ENCODE results near the gene NUB1. TPM values are rescaled to one million over a fixed set of nuclear protein-coding genes. Genes with fewer than 3 reads are reported as not detected.

Gene NUB1
- total RNA-seq, 4 donors from 2014 or later: 40.1 to 48.3 (median 47.5) TPM

DNA sequence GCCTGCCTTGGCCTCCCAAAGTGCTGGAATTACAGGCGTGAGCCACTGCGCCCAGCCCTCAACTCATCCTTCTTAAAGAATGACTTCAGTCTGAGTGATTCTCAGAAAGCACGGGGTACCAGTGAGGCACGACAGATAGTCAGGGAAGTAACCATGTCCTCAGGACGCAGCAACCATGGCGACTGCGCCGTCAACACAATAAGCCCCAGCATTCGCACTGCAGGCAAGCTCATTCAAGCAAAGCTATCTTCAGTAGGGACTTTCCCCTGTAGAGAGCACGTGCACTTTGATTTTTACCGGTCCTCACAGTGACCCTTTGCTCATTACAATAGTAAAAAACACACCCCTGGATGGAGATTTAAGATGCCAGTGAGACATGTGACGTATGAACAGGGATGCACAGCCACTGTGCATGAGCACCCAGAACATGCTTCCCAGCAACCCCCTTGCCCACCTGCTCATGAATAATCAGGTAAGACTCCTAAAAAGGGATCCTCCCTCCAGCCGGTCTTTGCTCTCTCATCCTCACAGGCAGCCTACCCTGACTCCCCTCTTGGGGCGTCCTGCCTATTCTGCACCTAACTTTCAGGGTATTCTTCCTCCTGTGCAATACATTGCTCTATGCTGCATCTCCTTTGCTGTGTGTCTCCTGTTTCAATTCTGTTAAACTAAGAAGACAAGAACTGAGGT is 59.2 kb downstream of the NUB1 start:
- TF ChIP-seq, protein P1, sequence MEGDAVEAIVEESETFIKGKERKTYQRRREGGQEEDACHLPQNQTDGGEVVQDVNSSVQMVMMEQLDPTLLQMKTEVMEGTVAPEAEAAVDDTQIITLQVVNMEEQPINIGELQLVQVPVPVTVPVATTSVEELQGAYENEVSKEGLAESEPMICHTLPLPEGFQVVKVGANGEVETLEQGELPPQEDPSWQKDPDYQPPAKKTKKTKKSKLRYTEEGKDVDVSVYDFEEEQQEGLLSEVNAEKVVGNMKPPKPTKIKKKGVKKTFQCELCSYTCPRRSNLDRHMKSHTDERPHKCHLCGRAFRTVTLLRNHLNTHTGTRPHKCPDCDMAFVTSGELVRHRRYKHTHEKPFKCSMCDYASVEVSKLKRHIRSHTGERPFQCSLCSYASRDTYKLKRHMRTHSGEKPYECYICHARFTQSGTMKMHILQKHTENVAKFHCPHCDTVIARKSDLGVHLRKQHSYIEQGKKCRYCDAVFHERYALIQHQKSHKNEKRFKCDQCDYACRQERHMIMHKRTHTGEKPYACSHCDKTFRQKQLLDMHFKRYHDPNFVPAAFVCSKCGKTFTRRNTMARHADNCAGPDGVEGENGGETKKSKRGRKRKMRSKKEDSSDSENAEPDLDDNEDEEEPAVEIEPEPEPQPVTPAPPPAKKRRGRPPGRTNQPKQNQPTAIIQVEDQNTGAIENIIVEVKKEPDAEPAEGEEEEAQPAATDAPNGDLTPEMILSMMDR (IDR thresholded peaks at IDR 0.05): no peak
- no peak for TF ChIP-seq POLR2A (IDR thresholded peaks at IDR 0.05)
- WGBS, 2 donors: 46 to 51% methylated on average over 14 of the region's 14 CpGs
- intact Hi-C loops (cut with DNase I; ENCODE audit: low total_unique reads): no loop called here
- H3K4me3 ChIP-seq (ENCODE audit: low read depth, poor library complexity, severe bottlenecking): no peak overlapping the region
- DNase-seq (ENCODE audit: low spot score in 2 of 2): no peak

DNA sequence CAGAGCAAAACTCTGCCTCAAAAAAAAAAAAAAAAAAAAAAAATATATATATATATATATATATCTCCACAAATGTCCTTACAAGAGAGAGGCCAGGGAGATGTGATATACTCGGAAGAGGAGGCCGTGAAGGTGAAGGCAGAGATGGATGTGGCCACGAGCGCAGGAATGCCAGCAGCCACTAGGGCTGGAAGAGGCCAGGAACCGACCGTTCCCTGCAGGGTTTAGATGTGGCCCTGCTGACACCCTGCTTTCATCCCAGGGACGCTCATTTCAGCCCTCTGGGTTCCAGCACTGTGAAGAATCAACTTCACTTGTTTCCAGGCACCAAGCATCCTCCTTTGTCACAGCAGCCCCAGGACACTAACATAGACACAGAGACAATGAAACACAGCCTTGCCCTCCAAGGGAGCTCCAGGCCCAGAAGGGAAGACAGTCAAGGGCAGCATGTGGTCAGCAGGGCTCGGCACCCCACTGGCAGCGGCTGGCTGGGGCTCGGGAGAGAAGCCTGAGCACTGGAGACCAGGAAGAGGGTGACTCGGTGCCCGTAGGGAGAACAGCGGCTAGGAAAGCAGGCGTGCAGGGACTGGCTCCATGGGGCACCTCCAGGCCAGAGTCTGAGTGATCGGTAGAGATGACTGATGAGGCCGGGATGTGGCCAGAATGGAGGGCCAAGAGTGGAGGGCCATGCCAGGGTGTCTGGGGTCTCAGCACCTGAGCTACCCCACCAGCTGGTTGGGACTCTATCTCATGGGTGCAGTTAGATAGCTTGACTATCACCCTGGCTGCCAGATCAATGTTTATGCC is 60.6 kb downstream of the NUB1 start:
- intact Hi-C loops (cut with DNase I; ENCODE audit: low total_unique reads): no loop called here
- DNase-seq (ENCODE audit: low spot score in 2 of 2): no peak
- no peak overlapping the region for H3K4me3 ChIP-seq (ENCODE audit: low read depth, poor library complexity, severe bottlenecking)
- WGBS, 2 donors: 89 to 92% methylated on average over 16 of the region's 16 CpGs
- TF ChIP-seq, protein P1 (IDR thresholded peaks at IDR 0.05): no peak
- TF ChIP-seq POLR2A (IDR thresholded peaks at IDR 0.05): no peak

DNA sequence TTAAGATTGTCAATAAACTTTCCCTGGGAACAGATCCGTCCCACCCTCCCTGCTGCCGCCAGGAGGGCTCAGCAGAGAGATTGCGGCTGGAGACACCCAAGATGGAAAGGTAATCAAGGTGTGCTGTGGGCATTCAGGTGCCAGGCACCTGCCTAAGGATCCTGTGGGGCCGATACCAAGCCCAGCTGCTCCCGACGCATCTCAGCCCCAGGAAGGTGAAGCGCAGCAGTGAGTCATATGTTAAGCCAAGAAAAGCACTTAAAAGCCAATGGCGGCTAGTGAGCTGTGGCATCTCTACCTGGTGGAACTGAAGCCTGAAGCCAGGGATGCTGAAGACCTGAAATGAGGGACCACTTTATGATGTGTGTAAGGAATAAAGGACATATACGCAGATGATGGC is 62.2 kb downstream of the NUB1 start:
- 60 to 72% methylated on average over 9 of the region's 9 CpGs for WGBS, 2 donors
- no peak for DNase-seq (ENCODE audit: low spot score in 2 of 2)
- intact Hi-C loops (cut with DNase I; ENCODE audit: low total_unique reads): no loop called here
- H3K4me3 ChIP-seq (ENCODE audit: low read depth, poor library complexity, severe bottlenecking): no peak overlapping the region
- TF ChIP-seq POLR2A (IDR thresholded peaks at IDR 0.05): no peak
- TF ChIP-seq, protein P1 (IDR thresholded peaks at IDR 0.05): no peak

DNA sequence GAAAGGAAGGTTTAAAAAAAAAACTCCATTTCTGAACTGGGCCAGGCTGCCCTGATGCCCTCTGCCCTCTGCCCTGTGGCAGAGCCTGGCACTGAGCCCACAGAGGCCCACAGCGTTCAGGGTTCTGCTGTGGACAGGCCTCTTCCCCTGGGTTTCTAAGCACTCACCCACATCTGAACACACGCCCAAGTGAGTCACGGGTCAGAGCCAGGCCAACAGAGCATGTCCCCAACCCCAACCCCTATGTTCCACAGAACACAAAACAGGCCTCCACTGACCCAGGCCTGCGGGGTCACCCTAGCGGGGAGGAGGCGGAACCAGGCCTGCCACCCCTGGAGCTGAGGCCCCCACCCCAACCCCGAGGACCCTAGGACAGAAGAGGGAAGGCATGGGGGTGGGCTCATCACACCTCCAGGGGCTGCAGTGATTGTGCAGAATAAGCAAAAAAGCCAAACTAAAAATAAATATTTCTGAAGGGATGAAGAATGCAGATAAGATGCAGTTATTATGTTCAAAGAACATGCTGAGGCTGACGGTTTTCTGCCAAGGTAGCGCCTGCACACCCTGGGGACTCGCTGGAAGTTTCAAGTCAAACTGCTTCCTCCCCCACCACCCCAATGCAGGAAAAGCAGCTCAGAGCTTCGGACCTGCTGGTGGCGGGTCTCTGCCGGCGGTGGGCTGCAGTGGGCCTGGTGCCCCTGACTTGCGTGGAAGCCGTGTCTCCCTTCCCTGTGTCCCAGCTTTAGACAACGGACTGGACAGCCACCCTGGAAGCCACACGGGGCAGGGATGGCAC is 62.8 kb downstream of the NUB1 start:
- DNase-seq (ENCODE audit: low spot score in 2 of 2): no peak
- intact Hi-C loops (cut with DNase I; ENCODE audit: low total_unique reads): no loop called here
- WGBS, 2 donors: 63 to 69% methylated on average over 18 of the region's 18 CpGs
- TF ChIP-seq POLR2A (IDR thresholded peaks at IDR 0.05): no peak
- TF ChIP-seq, protein P1 (IDR thresholded peaks at IDR 0.05): no peak
- H3K4me3 ChIP-seq (ENCODE audit: low read depth, poor library complexity, severe bottlenecking): no peak overlapping the region

DNA sequence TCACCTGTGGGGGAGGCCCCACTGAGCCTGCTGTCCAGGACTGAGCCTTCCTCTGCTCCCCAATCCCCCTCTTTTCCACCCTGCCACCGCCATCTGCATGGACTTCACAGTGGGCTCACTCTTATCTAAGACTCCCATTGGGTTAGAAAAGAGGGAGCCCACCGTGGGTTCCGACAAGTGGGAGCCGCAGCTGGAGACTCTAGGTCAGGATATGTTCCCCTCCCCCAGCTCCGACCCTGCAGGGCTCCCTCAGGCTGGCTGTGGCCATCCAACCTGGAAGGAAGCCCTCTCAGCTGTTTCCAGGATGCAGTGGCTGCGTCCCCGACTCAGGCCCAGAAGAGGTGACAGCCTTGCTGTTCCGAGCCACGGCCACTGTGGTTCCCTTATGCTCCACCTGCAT is 63.4 kb downstream of the NUB1 start:
- intact Hi-C loops (cut with DNase I; ENCODE audit: low total_unique reads): no loop called here
- no peak overlapping the region for H3K4me3 ChIP-seq (ENCODE audit: low read depth, poor library complexity, severe bottlenecking)

More for the DNA sequence above, 63.4 kb downstream of the NUB1 start:
- WGBS, 2 donors: 85 to 86% methylated on average over 9 of the region's 9 CpGs
- no peak for DNase-seq (ENCODE audit: low spot score in 2 of 2)
- TF ChIP-seq POLR2A (IDR thresholded peaks at IDR 0.05): no peak
- TF ChIP-seq, protein P1 (IDR thresholded peaks at IDR 0.05): no peak
